DMS114 treated with DMSO at 0.1 percent for 48 hours (cell line): ENCODE data around the gene RPL6.
A peak's percentile ranks its signal among the peaks of the same experiment; 100 is the strongest.
"Not testable (repeated sequence)": the region's sequence is repeated elsewhere in the genome, so short reads cannot be mapped to it uniquely, and the experiment has no call there.

Experiments
- DNase-seq: peaks from one replicate; lab custom pipeline; 2025; ENCODE audit not compliant: unreplicated experiment; lab: John Stamatoyannopoulos, UW

The RPL6 gene

DNA sequence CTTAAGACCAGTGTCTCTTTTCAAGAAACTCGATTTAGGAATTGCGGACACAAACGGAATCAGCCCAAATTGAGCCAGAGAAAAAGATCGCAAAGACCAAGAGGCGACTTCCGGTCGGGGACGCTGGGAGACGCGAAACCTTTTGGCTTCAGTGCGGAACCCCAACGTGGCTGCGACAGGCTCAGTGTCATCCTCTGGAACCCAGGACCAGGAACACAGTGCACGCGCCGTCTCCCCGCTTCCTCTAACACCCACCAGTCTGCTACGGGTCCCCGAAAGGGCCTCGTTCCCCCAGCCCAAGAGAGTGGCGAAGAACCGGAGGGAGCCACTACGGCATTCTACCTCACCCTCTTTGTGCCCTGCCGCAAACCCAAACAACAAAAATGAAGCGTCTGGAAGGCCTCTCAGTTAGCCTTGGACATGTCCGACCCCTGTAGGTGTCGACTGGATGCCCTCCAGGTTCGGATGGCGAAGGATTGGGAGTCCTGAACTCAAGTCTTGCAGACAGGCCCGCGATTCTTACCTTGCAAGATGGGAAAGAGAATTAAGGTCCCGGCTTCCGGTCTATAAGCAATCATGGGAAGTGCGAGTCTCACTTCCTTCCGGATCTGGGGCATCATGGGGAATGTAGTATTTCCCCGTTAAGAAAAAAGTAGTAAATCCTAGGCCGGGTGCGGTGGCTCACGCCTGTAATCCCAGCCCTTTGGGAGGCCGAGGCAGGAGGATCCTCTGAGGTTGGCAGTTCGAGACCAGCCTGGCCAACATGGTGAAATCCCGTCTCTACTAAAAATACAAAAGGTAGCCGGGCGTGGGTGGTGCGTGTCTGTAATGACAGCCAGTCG lies at the start of gene RPL6:
TSS of gene RPL6 (minus strand) at position 542 of the 842 bp plus-strand sequence. CDS start 949 bp downstream, outside the sequence.
- DNase-seq: peak; percentile 95

DNA sequence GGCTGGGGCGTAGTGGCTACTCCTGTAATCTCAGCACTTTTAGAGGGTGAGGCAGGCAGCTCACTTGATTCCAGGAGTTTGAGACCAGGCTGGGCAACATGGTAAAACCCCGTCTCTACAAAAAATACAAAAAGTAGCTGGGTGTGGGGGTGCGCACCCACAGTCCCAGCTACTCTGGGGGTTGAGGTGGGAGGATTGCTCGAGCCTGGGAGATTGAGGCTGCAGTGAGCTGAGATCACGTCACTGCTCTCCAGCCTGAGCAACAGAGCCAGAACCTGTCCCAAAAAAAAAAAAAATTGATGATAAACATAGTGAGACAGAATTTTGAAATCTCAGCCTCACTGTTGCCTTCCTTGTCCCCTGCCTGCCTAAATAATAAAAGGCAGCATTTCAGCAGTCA lies 49.3 kb upstream of the RPL6 start:
- DNase-seq: no peak

DNA sequence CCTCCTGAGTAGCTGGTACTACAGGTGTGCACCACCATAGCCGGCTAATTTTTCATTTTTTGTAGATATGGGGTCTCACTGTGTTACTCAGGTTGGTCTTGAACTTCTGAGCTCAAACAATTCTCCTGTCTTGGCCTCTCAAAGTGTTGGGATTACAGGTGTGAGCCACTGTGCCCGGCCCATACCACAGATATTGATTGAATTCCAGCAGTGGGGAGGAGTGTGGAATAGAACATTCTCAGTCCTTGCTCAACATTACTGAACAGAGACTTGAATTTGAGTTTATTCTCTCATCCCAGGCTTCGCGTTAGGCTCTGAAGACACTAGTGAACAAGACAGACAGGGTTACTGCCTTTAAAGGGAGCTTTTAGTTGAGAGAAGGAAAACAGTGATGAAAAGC lies 48.9 kb upstream of the RPL6 start:
- no peak for DNase-seq

DNA sequence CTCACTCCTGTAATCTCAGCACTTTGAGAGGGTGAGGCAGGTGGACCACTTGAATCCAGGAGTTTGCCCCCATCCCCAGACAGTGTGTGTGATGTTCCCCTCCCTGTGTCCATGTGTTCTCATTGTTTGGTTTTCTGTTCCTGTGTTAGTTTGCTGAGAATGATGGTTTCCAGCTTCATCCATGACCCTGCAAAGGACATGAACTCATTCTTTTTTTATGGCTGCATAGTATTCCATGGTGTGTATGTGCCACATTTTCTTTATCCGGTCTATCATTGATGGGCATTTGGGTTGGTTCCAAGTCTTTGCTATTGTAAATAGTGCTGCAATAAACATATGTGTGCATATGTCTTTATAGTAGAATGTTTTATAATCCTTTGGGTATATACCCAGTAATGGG lies 47.7 kb upstream of the RPL6 start:
- DNase-seq: not testable (repeated sequence)

DNA sequence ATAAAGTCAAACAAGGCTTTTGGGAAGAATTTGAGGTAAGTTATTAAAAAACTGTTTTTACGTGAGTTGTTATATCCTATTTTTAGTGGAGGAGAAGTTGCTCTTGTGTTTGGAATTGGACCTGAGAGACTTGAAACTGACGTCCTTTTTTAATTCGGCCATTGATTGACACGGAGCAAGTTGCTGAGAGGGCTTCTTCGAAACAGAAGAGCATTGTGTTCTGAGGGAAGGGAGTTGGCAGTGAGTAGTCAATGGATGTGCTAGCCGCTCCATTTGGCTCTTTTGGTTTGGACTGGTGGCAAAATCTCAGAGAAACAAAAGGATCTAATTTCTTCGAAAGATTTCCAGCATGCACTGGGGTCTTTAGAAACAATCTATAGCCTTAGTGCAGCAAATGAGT lies 46.6 kb upstream of the RPL6 start:
- DNase-seq: no peak

DNA sequence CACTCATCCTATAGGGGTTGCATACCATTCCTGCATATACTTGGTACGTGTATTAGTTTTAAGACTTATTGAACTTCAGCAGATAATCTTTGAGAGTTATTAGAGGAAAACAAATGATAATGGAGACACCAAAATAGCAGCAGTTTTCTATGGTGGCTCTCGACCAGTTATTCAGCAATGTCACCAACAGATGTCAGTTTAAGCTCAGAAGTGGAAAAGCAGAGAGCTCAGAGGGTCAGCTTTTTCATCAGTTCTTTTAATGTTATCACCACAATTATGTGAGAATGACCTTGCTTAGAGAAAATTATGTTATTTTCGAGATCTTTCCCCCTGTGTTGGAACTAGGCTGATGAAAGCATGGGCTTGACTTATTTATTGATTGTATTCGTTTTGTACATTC lies 41.3 kb upstream of the RPL6 start:
- DNase-seq: no peak

DNA sequence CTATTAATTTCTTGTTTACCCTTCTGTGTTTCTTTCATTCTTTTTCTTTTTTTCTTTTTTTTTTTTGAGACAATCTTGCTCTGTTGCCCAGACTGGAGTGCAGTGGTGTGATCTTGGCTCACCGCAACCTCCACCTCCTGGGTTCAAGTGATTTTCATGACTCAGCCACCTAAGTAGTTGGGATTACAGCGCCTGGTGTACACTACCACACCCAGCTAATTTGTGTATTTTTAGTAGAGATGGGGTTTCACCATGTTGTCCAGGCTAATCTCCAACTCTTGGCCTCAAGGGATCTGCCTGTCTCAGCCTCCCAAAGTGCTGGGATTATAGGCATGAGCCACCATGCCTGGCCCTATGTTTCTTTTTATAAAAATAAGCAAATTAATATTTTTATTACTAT lies 38.8 kb upstream of the RPL6 start:
- not testable (repeated sequence) for DNase-seq

DNA sequence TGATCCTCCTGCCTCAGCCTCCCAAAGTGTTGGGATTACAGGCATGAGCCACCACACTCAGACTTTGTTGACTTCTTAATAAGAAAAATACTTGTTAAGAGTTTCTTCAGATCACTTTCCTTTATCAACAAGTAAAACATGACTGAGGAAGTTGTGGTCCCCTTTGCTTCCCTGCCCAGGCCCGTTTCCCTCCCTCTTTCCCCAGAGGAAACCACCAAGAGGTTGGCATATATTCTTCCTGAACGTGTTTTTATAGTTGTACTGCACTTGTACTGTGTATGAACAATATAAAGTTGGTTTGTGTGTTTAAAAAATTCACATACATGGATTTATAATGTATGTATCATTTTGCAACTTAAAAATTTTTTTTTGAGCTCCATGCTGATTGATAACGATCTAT lies 37.7 kb upstream of the RPL6 start:
- no peak for DNase-seq

DNA sequence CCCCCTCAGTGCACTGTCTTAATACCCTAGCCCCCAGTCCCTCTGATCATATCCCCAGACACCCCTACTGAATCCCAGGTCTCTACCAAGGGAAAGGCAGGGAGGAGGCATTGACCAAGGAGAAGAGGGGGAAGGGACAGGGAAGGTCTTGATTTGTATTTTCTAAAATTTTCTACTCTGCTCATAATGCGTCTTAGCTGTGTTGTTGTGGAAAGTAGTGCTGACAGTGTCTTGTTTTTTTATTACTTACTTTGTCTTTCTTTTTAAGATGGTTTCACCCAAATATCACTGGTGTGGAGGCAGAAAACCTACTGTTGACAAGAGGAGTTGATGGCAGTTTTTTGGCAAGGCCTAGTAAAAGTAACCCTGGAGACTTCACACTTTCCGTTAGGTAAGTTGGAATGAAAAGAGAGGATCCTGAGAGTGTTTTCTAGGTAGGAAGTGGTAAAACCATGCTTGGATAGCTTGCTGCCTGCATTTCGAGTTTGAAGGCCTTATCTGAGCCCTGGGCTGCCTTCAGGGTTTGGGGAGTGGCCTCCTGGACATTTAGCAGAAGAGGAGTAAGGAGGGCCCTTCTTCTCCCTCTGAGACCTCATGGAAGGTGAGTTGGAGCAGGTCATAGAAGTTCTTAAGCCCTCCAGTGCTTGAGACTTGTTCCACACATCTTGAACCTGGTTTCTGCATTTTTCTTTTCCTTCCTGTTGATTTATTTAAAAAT lies 36.8 kb upstream of the RPL6 start:
- no peak for DNase-seq

DNA sequence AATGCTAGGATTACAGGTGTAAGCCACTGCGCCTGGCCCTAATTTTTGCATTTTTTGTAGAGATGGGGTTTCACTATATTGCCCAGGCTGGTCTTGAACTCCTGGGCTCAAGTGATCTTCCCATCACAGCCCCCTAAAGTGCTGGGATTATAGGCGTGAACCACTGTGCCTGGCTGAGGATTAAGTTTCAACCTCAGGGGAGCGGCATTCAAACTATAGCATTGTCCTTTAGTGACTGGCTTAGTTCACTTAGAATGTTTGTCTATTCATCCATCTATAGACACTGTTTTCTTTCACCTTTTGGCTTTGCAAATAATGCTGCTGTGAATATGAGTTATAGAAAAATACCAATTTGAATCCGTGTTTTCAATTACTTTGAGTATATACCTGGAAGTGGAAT lies 34.5 kb upstream of the RPL6 start:
- no peak for DNase-seq

DNA sequence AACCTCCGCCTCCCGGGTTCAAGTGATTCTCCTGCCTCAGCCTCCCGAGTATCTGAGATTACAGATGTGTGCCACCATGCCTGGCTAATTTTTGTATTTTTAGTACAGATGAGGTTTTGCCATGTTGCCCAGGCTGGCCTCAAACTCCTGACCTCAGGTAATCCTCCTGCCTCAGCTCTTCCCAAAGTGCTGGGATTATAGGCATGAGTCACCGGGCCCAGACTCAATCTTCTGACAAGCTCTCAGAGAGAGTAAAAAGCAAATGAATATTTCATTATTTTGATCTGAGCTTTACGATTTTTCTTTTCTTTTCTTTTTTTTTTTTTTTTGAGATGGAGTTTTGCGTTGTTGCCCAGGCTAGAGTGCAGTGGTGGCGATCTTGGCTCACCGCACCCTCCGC lies 31.2 kb upstream of the RPL6 start:
- not testable (repeated sequence) for DNase-seq

DNA sequence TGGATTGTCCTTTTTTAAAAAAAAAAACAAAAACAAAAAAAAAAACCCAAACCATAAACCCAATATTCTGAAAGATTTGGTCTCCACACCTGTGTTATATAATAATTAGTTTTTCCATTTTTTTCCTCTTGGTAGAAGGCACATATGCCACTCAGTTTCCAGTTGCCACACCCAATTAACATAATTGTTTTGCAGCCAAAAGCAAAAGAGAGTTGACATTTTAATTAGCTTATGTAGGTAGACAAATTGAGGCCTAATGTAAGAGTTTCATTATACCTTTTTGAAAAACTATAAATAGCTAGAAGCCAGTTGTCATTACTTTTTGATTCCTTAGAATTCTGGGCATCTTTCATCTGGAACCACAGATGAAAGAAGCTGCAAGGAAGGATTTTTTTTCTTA lies 30.4 kb upstream of the RPL6 start:
- no peak for DNase-seq

DNA sequence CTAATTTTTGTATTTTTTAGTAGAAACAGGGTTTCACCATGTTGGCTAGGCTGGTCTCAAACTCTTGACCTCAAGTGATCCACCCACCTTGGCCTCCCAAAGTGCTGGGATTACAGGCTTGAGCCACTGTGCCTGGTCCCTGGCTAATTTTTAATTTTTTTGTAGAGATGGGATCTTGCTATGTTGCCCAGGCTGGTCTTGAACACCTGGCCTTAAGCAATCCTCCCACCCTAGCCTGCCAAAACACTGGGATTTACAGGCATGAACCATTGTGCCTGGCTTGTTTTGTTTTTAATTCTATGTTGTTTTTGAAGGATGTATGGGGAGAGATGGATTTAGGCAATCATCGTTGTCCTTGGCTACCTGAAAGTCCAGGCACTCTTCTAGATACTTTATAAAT lies 29.2 kb upstream of the RPL6 start:
- not testable (repeated sequence) for DNase-seq

DNA sequence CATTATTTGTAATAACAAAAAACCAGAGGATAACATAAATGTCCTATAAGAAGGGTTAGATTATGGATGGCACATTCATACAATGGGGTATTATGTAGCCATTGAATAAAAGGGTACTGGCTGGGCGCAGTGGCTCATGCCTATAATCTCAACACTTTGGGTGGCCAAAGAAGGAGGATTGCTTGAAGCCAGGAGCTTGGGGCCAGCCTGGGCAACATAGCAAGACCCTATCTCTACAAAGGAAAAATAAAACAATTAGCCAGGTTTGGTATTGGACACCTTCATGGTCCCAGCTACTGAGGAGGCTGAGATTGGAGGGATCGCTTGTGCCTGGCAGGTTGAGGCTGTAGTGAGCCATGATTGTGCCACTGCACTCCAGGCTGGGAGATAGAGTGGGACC lies 24.1 kb upstream of the RPL6 start:
- no peak for DNase-seq

DNA sequence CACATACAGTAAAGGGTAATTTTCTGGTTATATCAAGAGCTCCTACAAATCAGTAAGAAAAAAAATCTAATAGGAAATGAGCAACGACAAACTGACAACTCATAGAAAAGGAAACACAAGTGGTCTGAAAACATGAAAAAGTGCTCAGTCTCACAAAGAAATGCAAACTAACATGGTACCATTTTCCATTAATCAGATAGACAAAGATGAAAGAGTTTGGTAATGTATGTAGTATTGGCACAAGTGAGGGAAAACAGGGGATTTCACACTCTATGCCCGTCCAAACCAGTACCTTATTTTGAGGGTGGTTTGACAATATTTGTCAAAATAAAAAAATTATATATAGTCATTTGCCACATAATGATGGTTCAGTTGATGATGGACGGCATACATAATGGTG lies 22.6 kb upstream of the RPL6 start:
- no peak for DNase-seq

DNA sequence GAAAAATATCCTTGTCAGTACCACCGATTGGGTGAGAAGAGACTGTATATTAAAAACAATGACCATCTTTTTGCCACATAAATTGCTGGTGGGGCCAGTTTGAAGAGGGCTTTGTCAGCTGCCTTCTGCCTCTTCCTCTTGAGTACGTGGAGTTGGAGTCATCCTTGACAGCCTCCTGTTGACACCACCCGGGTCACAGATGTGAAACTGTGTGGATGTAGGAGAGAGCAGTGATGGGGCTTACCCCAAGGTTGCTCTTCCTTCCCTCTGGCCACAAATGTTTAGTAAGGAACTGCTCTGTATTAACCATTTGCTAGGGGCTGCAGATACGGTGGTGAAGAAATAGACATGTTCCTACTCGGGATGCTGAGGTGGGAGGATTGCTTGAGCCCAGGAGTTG lies 21.5 kb upstream of the RPL6 start:
- DNase-seq: no peak

DNA sequence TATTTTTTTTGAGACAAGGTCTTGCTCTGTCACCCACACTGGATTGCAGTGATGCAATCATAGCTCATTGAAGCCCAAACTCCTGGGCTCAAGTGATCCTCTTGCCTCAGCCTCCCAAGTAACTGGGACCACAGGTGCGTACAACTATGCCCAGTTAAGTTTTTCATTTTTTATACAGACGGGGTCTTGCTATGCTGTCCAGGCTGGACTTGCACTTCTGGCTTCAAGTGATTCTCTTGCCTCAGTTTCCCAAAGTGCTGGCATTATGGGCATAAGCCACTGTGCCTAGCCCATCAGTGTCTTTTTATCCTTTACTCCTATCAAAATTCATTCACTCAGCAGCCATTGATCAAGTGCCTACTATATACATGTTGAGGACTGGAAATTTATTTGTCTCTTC lies 18.4 kb upstream of the RPL6 start:
- no peak for DNase-seq

DNA sequence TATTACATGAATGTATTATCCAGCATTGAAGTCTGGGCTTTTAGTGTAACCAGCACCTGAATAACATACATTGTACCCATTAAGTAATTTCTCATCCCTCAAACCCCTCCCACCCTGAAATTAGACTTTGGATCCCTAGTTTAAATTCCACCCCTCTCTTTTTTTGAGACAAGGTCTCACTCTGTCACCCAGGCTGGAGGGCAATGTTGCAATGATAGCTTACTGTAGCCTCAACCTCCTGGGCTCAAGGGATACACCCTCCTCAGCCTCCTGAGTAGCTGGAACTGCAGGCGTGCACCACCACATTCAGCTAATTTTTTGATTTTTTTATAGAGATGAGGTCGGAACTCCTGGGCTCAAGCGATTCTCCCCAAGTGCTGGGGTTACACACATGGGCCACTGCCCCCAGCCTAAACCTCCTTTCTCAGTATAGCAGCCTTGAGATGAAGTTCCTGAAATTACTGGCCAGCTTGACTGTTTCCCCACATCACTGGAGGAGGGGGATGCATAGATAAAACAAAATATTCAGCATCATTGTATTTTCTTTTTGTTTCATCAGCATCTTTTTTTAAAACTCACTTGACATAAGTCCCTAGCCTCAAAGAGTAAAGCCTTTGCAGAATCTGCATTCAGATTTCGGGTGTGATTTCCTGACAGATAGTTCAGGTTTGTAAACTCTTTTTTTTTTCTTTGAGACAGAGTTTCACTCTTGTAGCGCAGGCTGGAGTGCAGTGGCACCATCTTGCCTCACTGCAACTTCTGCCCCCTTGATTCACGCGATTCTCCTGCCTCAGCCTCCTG lies 16.4 kb upstream of the RPL6 start:
- no peak for DNase-seq

DNA sequence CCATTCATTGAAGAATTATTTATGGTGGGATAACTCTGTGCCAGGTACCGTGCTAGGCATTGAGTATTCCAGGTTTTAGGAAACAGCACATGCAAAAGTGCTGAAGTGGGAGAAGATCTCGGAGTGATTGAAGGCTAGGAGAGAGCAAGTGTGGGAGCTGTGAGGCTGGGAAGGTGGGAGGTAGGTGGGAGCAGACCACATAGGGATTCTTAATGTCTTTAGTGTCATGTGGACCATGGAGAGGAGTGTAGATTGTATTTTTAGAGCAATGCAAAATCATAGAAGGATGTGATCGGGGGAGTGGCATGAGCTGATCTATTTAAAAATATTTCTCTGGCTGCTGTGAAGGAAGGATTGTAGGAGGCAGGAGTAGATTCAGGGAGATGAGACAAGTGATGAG lies 14.7 kb upstream of the RPL6 start:
- no peak for DNase-seq

DNA sequence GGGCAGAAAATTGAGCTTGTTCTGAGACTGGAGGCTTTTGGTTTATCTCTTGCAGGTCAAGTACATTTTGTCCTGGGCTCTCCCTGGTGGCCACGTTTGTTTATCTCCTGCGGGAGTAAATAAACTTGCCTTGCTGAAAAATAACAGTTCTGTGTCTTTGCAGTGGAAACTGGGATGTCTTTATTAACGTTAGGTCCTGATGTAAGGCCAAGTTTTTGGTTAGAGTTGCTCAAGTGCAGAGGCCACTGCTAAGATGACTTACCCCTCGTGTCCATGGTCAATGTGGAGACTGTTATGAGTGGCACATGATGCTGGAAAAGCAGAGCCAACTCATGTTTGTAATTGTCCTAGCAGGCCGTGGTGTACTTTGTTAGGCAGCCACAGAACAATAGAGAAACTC lies 13.1 kb upstream of the RPL6 start:
- DNase-seq: no peak

DNA sequence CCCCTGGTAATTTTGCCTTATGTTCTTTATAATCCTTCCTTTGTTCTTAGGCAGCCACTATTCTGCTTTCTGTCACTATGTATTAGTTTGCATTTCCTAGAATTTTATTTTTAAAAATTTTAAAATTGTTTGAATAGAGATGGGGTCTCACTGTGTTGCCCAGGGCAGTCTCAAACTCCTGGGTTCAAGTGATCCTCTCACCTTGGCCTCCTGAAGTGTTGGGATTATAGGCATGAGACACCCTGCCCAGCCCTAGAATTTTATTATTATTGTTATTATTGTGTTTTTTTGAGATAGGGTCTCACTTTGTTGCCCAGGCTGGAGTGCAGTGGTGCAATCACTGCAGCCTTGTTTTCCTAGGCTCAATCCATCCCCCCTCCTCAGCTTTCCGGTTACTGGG lies 12.0 kb upstream of the RPL6 start:
- DNase-seq: no peak

DNA sequence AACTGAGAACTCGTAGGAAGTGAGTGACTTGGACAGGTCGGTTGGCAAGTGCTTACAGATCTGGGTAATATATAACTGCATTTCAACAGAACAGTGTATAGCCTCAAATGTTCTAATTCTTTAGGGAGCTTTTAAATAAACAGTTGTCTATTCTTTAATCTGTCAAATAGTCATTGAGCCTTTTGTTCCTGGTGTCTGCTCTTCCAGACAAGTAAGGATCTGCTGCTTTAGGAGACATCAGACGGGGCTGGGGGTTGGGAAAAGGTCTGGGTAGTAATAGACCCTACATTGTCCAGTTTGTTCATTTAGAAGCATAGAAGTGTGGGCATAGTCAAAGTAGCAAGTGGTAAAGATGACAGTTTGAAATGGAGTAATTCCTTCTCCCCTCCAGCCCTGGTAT lies 11.3 kb upstream of the RPL6 start:
- DNase-seq: no peak
